ENCODE data around the gene TTLL5.
"Not testable (repeated sequence)": the region's sequence is repeated elsewhere in the genome, so short reads cannot be mapped to it uniquely, and the experiment has no call there.

TTLL5 gene

GRCh38 chr14:75840911-75841310 is 179.9 kb downstream of the TTLL5 start:
- no peak for DNase-seq

- no peak for DNase-seq
Measured at GRCh38 chr14:75842551-75842950, 181.5 kb downstream of the TTLL5 start.

DNA sequence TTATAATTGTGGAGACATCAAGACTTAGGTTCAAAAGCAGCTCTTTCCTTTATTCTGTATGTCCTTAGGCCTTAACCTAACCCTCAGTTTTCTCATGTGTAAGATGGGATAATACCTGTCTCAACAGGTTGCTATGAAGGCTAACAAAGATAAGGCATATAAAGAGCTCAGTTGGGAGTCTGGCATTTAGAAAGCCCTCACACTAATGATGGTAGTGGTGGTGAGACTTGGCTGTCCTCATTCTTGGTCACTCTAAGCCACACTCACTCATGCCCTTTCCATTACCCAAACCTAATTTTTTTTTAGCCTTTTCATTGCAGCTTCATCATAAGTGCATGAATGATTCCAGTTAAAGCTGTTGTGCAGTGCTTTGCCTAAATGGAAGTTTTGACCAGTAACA is 183.4 kb downstream of the TTLL5 start:
- no peak for DNase-seq

DNA sequence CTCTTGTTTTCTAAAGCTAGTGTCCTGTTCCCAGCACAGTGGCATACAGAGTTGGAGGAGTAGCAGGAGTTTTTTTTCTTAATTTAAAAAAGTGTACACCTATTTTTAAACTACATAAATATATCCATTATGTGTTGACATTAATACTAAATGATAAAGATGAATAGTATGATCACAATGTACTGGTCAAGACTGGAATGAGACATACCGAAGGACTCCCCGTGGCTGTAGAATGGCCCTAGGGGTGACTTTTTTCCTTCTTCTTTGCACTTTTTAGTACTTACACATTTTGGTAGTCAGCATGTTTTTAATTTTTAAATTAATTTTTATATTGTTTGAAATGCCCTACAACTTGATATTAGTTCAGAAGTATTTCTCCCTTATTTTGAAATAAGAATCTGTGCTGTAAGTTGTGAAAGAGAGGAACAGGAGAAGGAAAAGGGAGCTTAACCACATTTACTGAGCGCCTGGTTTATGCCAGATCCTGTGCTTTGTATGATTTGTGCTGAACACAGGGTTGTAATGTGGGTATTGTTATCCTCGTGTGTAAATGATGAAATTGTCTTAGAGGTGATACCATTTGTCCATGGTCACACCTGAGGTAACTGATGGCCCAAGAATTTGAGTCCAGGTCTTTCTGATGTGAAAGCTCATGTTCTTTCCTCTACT is 184.2 kb downstream of the TTLL5 start:
- no peak for DNase-seq

DNA sequence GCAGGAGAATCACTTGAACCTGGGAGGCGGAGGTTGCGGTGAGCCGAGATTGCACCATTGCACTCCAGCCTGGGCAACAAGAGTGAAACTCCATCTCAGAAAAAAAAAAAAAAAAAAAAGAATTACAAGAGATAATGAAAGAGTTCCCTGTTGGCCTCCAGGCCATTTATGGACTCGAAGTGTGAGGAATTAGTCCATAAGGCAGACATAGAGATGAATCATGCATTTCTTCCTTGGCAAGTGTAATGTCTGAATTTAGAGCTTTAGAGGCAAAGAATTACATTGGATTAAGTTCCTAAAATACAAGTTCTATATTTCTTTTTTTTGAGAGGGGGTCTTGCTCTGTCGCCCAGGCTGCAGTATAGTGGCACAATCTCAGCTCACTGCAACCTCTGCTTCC is 185.6 kb downstream of the TTLL5 start:
- not testable (repeated sequence) for DNase-seq

DNA sequence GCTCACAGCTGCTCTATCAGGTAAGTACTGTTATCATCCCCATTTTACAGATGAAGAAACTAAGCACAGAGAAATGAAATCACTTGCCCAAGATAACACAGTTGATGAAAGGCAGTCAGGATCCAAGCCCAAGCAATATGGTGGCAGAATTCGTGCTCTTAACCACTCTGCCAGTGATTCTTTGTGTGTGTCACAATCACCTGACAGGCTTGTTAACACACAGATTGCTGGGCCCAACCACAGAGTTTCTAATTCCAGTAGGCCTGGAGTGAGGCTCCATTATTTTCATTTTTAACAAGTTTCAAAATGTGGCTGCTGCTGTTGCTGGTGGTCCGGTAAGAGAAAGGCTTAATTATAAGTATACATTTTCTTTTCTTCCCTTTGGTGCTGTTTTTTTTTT is 186.5 kb downstream of the TTLL5 start:
- no peak for DNase-seq

DNA sequence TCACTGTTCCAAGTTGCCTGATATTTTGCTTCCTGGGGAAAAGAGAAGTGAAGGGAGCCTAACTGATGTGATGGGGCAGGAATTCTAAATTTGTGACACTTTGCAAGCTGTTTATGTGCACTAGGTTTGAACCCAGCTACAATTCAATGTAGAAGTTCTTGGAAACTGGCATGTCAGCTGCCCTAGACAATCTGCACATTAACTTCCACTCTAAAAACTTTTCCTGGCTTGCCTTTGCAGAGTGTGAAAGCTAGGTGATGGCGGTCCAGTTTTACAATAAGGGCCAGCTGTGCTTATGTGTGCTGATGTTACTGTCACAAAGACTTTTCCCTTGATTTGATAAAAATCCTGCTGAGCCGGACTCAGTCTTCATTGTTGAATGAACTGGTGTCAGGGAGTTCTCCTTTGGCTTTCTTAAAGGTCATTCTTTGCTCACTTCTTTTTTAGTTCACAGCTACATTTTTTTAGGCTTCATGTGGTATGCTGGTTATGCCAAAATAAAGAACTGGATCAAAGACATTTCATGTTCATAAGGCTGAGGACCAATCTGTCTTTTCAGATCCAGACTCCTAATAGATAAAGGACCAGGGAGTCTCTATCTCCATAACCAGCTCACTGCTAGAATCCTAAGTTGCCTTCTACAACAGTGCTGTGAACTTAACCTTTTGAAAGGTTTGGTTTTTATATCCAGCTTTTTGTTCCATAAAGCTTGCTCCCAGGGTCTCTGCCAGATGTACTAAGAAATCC is 187.3 kb downstream of the TTLL5 start:
- DNase-seq: no peak

DNA sequence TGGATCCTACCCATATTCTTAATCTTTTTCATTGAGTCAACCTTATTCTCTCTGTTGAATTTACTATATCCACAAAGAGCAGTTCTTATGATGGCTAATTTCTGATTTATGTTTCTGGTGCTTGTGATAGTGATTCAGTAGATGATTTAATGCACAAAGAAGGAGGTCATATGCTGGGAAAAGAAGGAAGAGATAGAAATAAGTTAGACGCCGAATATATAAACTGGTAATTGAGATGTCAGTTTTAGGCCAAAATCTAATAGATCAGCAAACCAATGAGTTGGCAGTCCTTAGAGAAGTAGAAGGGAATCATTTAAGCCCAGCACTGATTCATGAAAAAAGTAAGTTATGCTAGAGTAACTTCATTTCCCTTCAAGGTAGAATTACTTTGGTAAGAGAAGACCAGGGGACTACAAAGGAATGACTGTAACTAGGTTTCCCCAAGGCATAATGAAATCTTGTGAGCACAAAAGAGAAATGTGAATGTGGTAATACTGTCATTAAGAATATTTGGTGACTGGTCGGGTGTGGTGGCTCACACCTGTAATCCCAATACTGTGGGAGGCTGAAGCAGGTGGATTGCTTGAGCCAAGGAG is 188.4 kb downstream of the TTLL5 start:
- no peak for DNase-seq

DNA sequence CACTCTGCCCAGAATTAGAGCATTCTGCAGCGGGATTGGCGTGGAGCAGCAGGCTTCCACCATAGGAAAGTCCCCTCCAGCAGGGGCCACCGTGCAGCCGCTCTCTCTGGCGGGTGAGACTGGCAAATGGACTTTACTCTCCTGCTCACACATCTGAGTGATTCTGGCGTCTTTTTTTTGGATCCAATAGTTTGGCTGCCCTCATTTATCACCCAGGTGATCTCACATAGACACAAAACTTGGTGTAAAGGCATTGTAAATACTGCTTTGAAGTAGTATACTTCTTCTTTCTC is 190.5 kb downstream of the TTLL5 start:
- DNase-seq: no peak

GRCh38 chr14:75854111-75854799 is 193.2 kb downstream of the TTLL5 start:
- no peak for DNase-seq

- DNase-seq: no peak
Measured at GRCh38 chr14:75857199-75857598, 196.2 kb downstream of the TTLL5 start.

GRCh38 chr14:75858362-75858761 is 197.3 kb downstream of the TTLL5 start:
- no peak for DNase-seq

- no peak for DNase-seq
Measured at GRCh38 chr14:75859746-75860145, 198.7 kb downstream of the TTLL5 start.

- DNase-seq: no peak
Measured at GRCh38 chr14:75860561-75861160, 199.6 kb downstream of the TTLL5 start.

DNA sequence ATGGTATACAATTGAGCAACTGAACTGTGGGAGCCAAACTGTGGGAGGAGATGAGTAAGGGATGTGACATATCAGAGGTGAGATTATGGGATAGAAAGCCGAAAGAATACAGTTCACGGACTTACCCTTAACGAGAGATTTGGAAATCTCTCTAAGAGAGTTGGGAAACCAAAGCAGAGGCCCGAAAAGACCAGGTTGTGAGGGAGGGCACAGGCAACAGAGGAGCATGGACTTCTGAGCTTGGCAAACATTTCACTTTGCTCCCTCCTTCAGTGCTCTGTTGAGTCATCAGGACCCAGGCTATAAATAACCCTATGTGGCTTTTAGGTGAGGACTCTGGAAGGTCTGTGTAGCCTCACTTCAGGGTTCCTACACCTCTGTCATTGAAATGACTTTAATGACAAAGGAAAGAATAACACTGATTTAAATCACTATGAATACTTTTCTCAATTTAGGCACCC is 200.1 kb downstream of the TTLL5 start:
- DNase-seq: no peak

GRCh38 chr14:75863221-75863620 is 202.2 kb downstream of the TTLL5 start:
- no peak for DNase-seq

DNA sequence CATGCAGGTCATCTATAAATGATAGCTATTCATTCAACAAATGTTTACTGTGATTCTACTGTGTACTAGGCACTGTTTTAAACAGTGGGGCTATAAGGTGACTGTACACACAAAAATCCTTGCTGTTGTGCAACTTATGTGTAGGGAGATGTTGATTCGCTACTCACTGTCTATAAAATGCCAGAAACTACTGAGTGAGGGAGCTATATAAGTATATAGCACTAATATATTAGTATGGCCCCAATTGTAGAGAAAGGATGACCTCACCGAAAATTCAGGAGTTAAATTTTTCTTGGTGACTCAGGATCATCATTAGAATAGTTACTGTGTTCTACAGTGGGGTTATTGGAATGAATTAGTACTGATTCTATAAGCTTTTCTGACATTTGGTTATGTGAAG is 203.3 kb downstream of the TTLL5 start:
- no peak for DNase-seq

DNA sequence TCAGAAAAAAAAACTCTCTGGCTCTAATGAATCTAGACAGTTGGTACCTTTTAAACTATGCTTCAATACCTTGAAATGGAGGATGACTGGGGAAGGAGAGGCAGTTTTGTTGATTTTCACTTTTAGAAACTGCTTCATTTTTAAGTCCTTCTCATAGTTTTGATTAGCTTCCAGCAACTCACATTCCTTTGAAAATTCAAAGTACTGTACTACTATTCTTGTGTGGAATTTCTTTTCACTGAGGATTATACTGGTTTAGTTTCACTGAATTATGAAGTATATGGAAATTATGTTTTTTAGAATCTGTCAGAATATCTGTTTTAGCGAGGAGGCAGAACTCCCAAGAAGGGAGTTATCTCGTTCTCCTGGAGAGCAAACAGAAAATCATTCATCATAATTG is 204.5 kb downstream of the TTLL5 start:
- DNase-seq: no peak

GRCh38 chr14:75866970-75867369 is 205.9 kb downstream of the TTLL5 start:
- no peak for DNase-seq

GRCh38 chr14:75871181-75871880 is 210.3 kb downstream of the TTLL5 start:
- DNase-seq: no peak

- no peak for DNase-seq
Measured at GRCh38 chr14:75875958-75876357, 214.9 kb downstream of the TTLL5 start.

- DNase-seq: no peak
Measured at GRCh38 chr14:75876530-75876929, 215.5 kb downstream of the TTLL5 start.

GRCh38 chr14:75877292-75877691 is 216.2 kb downstream of the TTLL5 start:
- no peak for DNase-seq
